Panc1 (cell line): ENCODE data around the gene SORBS1. TPM values are rescaled to one million over a fixed set of nuclear protein-coding genes. Genes with fewer than 3 reads are reported as not detected.

Experiments used
- ATAC-seq: fragments of 200-7000 bp; cut with Tn5 transposase; 2 replicates; pipeline ENCODE4 v1.9.1; 2020; ENCODE audit warnings: mild to moderate bottlenecking, moderate library complexity
- BruUV-seq: library from RNA; stranded (reverse); fragments of 400-500 nt; replicated peaks from 2 replicates; lab custom pipeline; 2021; lab: Mats Ljungman, UMichigan
- CTCF ChIA-PET: fragments of 300-600 bp; sonication (Branson Sonifier 250); formaldehyde crosslinking; loops from one replicate; lab custom pipeline; 2022; ENCODE audit warnings: antibody characterized with exemption; lab: Charles Lee
- POLR2A ChIA-PET: fragments of 300-600 bp; sonication (Branson Sonifier 250); formaldehyde crosslinking; loops from one replicate; lab custom pipeline; 2022; ENCODE audit warnings: antibody characterized with exemption; lab: Charles Lee
- DNase-seq: peaks from one replicate; pipeline ENCODE4 v3.0.0-alpha.2; 2010; ENCODE audit warnings: low read depth, low spot score
- H3K27ac ChIP-seq: 2 replicates; pipeline ENCODE4 v1.5.1; 2011; ENCODE audit warnings: mild to moderate bottlenecking, low read length, inconsistent platforms
- H3K27me3 ChIP-seq: fragments of 200-500 bp; sonication (Bioruptor generic); 2 replicates; pipeline ENCODE4 v1.6.0; 2014; ENCODE audit warnings: low read length, inconsistent platforms; ENCODE audit not compliant: control insufficient read depth, insufficient read depth
- H3K36me3 ChIP-seq: fragments of 200-500 bp; sonication (Bioruptor generic); 2 replicates; pipeline ENCODE4 v1.5.1; 2014; ENCODE audit warnings: inconsistent platforms, mild to moderate bottlenecking, low read length, moderate library complexity; ENCODE audit not compliant: control insufficient read depth, insufficient read depth
- H3K4me1 ChIP-seq: 2 replicates; pipeline ENCODE4 v1.5.1; 2011; ENCODE audit warnings: inconsistent platforms, mild to moderate bottlenecking, low read length, moderate library complexity; ENCODE audit not compliant: control insufficient read depth, insufficient read depth
- H3K4me3 ChIP-seq, 2 experiments: 2 replicates each; pipeline ENCODE4 v1.5.1; 2011 to 2012; ENCODE audit warnings: low read depth in 2 of 2, low read length in 2 of 2, mild to moderate bottlenecking in 2 of 2, inconsistent platforms in 1 of 2, moderate library complexity in 1 of 2
- H3K9me3 ChIP-seq: fragments of 200-500 bp; sonication (Bioruptor generic); 2 replicates; pipeline ENCODE4 v1.5.1; 2014; ENCODE audit warnings: low read depth, mild to moderate bottlenecking, inconsistent platforms, low read length, moderate library complexity; ENCODE audit not compliant: control insufficient read depth, insufficient read depth
- CTCF ChIP-seq: fragments of 450-650 bp; IDR thresholded peaks from 2 replicates; pipeline ENCODE4 v1.5.1; 2017; ENCODE audit warnings: mild to moderate bottlenecking
- POLR2AphosphoS5 ChIP-seq: IDR thresholded peaks from 2 replicates; pipeline ENCODE4 v1.6.1; 2012; ENCODE audit warnings: mild to moderate bottlenecking, low read depth, low read length, moderate library complexity
- REST ChIP-seq, 2 experiments: IDR thresholded peaks; 2 replicates each; pipeline ENCODE4 v1.6.1; 2011 to 2012; ENCODE audit warnings: low read depth in 2 of 2, control low read depth in 1 of 2, low read length in 1 of 2, mild to moderate bottlenecking in 1 of 2, moderate library complexity in 1 of 2; ENCODE audit not compliant: insufficient read depth in 1 of 2
- SIN3A ChIP-seq: IDR thresholded peaks from 2 replicates; pipeline ENCODE4 v1.6.1; 2012; ENCODE audit warnings: low read depth, mild to moderate bottlenecking, low read length, moderate library complexity, borderline replicate concordance; ENCODE audit not compliant: insufficient read depth
- TCF7L2 ChIP-seq: IDR thresholded peaks from 2 replicates; pipeline ENCODE4 v1.6.1; 2011; ENCODE audit warnings: mild to moderate bottlenecking, low read depth, low read length, inconsistent platforms
- in situ Hi-C: cut with HindIII; loops from 2 replicates; pipeline ENCODE4 v1.10.0; 2016; ENCODE audit warnings: low sequenced_read_pairs, low pct_unique_long_range_greater_than_20kb
- intact Hi-C: fragments of 100-400 bp; cut with micrococcal nuclease; formaldehyde crosslinking; loops from one replicate; pipeline ENCODE4 v1.10.0; 2022; ENCODE audit not compliant: unreplicated experiment
- total RNA-seq: library from RNA; stranded (reverse); gene quantifications from one replicate; pipeline ENCODE4 v1.2.1, GENCODE V29; 2021; ENCODE audit not compliant: unreplicated experiment

Gene SORBS1
- total RNA-seq, 1 experiment from 2014 or later = 29.4 TPM

GRCh38 chr10:95508730-95509129 is 52.4 kb downstream of the SORBS1 start:
- ChIA-PET POLR2A (no interaction called here), CTCF (no interaction called here)
- DNase-seq (no peak), ATAC-seq (peak; percentile 43; the same call in 1 of the 2 replicates)
- TF ChIP-seq SIN3A (no peak), CTCF (no peak), TCF7L2 (no peak), REST (IDR thresholded peaks at IDR 0.05; ENCODE audit: insufficient read depth in 1 of 2, low read depth in 2 of 2, low read length in 1 of 2) (no peak), POLR2AphosphoS5 (no peak)
- Histone ChIP-seq H3K27ac (peak overlapping the region; percentile 60), H3K4me3 (peak overlapping the region in 1 of 2 experiments; percentile 12; a peak in 1 of 4 replicates), H3K4me1 (peaks cover 54% of the 10 kb centered on the region), H3K9me3 (no peaks in the 10 kb centered on the region), H3K36me3 (no peaks in the 10 kb centered on the region), H3K27me3 (no peaks in the 10 kb centered on the region)
- intact Hi-C loops (no loop called here), in situ Hi-C loops (no loop called here)
- no TSS peak for BruUV-seq

DNA sequence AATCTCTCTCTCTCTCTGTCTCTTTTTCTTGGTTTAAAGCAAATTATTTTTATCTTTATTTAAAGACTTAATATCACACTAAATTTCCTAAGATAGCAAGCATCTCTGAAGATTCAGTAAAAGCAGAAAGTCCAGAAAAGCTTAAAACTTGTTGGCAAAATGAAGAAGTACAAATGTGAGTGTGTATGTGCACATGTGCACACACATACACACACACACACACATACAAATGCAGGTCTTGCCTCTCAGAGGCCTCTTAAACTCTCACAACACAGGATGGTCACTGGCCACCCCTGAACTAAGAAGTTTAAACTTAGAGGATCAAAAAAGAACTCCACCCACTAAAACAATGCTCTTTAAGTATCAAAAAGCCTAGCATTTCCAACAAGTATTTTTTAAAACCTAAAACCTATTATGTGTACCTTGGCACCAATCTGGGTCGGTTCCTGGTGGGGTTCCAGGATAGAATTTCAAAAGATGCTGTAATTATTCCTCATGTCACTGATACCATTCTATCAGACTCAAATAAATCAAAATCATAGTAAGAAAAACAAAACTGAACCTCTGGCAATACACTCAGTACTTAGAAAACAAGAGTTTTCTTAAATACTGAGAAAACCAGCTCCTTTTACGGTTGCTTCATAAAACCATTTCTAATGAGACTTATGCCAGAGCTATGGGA is 55.0 kb downstream of the SORBS1 start:
- ATAC-seq (no peak), DNase-seq (no peak)
- no peaks in the 10 kb centered on the region for H3K36me3 ChIP-seq
- CTCF ChIA-PET = no interaction called here
- H3K9me3 ChIP-seq = no peaks in the 10 kb centered on the region
- H3K4me1 ChIP-seq = peaks cover 46% of the 10 kb centered on the region
- H3K4me3 ChIP-seq = no peak overlapping the region
- BruUV-seq = no TSS peak
- POLR2A ChIA-PET = no interaction called here
- intact Hi-C loops = no loop called here
- no peak for TF ChIP-seq SIN3A
- no peaks in the 10 kb centered on the region for H3K27me3 ChIP-seq
- in situ Hi-C loops = no loop called here
- H3K27ac ChIP-seq = no peak overlapping the region; the same call in 1 of the 2 replicates

DNA sequence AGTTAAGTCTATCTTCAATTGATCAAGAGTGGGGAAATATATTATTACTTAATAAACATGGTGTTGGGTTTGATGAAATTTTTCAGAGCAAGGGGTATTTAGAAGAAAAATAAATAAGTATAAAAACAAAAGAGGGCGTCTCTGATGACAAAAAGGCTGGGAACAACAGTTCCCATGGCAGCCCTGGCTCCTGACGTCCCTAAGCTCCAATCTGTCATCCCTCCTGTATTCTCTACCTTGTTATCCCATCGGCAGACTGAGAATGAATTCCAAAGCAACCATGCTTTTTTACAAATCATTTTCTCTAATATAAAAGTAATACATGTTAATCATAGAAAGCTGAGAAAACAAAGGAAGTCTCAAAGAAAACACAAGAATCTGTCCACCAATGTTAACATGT is 55.5 kb downstream of the SORBS1 start:
- DNase-seq (no peak), ATAC-seq (no peak)
- no peaks in the 10 kb centered on the region for H3K36me3 ChIP-seq
- in situ Hi-C loops = no loop called here
- no TSS peak for BruUV-seq
- CTCF ChIA-PET = no interaction called here
- intact Hi-C loops = no loop called here
- H3K27me3 ChIP-seq = no peaks in the 10 kb centered on the region
- peak overlapping the region; percentile 26; the same call in 1 of the 2 replicates for H3K27ac ChIP-seq
- no peak overlapping the region for H3K4me3 ChIP-seq
- H3K9me3 ChIP-seq = no peaks in the 10 kb centered on the region
- POLR2A ChIA-PET = no interaction called here
- TF ChIP-seq CTCF = no peak
- TF ChIP-seq POLR2AphosphoS5 = no peak
- H3K4me1 ChIP-seq = peaks cover 50% of the 10 kb centered on the region
